A549 (cell line): Measurements from ENCODE around the gene UPK3A.

Experiments used
- BHLHE40 ChIP-seq: IDR thresholded peaks from 2 replicates; pipeline ENCODE4 v1.6.1; 2012; ENCODE audit warnings: low read depth, low read length, inconsistent platforms
- CTCF ChIP-seq: fragments of >200 bp; sonication (Bioruptor Twin); formaldehyde crosslinking; IDR thresholded peaks from 3 replicates; pipeline ENCODE4 v1.5.1; 2016
- EP300 ChIP-seq, 2 experiments: fragments of >200 bp; sonication (Bioruptor Twin); formaldehyde crosslinking; IDR thresholded peaks; 2 replicates in 1 of 2; 3 replicates in 1 of 2; pipeline ENCODE4 v1.6.1; 2016 to 2017
- KDM1A ChIP-seq: fragments of 200-600 bp; sonication (generic); IDR thresholded peaks from 2 replicates; pipeline ENCODE4 v1.6.1; 2016; ENCODE audit warnings: low read depth, mild to moderate bottlenecking
- MAX ChIP-seq: IDR thresholded peaks from 2 replicates; pipeline ENCODE4 v1.6.1; 2012
- POLR2A ChIP-seq: IDR thresholded peaks from 2 replicates; pipeline ENCODE4 v1.6.1; 2012; ENCODE audit warnings: mild to moderate bottlenecking, low read length

- TF ChIP-seq POLR2A = no peak
- TF ChIP-seq KDM1A = no peak
- TF ChIP-seq BHLHE40 = no peak
- TF ChIP-seq CTCF = no peak
- TF ChIP-seq MAX = no peak
- TF ChIP-seq EP300 (IDR thresholded peaks at IDR 0.05) = no peak
These were observed 31.6 kb upstream of the UPK3A start for GRCh38 chr22:45253039-45253641.
